OCI-LY3 (cell line): ENCODE results near the gene SEPHS1.

Experiments
- H2AFZ ChIP-seq: fragments of 200-600, 300-600 bp; shearing (Covaris generic); 2 replicates; pipeline ENCODE4 v1.6.0; 2014; ENCODE audit warnings: antibody characterized with exemption, low read depth, low read length
- H3K27ac ChIP-seq: fragments of 200-600, 300-600 bp; sonication (generic); 2 replicates; pipeline ENCODE4 v1.5.1; 2014; ENCODE audit warnings: mild to moderate bottlenecking, low read length, moderate library complexity, mixed read lengths
- H3K27me3 ChIP-seq: fragments of 200-600, 300-600 bp; sonication (generic); 2 replicates; pipeline ENCODE4 v1.6.1; 2014; ENCODE audit warnings: low read depth, low read length, mixed read lengths
- H3K36me3 ChIP-seq: fragments of 200-600, 300-600 bp; sonication (generic); replicated peaks from 2 replicates; pipeline ENCODE3; 2014; ENCODE audit warnings: low read depth, low read length, mixed read lengths
- H3K4me1 ChIP-seq: fragments of 300-600, 200-600 bp; sonication (generic); 2 replicates; pipeline ENCODE4 v1.6.1; 2014; ENCODE audit warnings: low read length, mixed read lengths
- H3K4me2 ChIP-seq: fragments of 200-600, 300-600 bp; sonication (generic); 2 replicates; pipeline ENCODE4 v1.6.1; 2014; ENCODE audit warnings: low read length, mixed read lengths
- H3K4me3 ChIP-seq: fragments of 300-600, 200-600 bp; sonication (generic); 2 replicates; pipeline ENCODE4 v1.5.1; 2014; ENCODE audit warnings: antibody characterized with exemption, mild to moderate bottlenecking, low read length, moderate library complexity
- H3K79me2 ChIP-seq: fragments of 300-600, 200-600 bp; shearing (Covaris generic); 2 replicates; pipeline ENCODE4 v1.6.1; 2014; ENCODE audit warnings: mild to moderate bottlenecking, low read length, mixed read lengths
- H3K9ac ChIP-seq: fragments of 300-600, 200-600 bp; shearing (Covaris generic); 2 replicates; pipeline ENCODE4 v1.6.0; 2014; ENCODE audit warnings: mild to moderate bottlenecking, low read length, moderate library complexity
- H3K9me3 ChIP-seq: fragments of 200-600, 300-600 bp; shearing (Covaris generic); 2 replicates; pipeline ENCODE4 v1.6.1; 2014; ENCODE audit warnings: low read length, mixed read lengths; ENCODE audit not compliant: insufficient read depth
- H4K20me1 ChIP-seq: fragments of 200-600, 300-600 bp; sonication (generic); 2 replicates; pipeline ENCODE4 v1.6.1; 2016; ENCODE audit warnings: low read length, mixed read lengths; ENCODE audit not compliant: insufficient read depth
- EZH2phosphoT487 ChIP-seq: fragments of 200-600 bp; shearing (Covaris generic); IDR thresholded peaks from 2 replicates; pipeline ENCODE4 v1.6.1; 2018; ENCODE audit warnings: antibody characterized with exemption, mixed run types, low read depth
- TF ChIP-seq, protein P1 (sequence below): fragments of 200-600, 300-600 bp; sonication (generic); IDR thresholded peaks from 2 replicates; pipeline ENCODE4 v1.5.1; 2014; ENCODE audit warnings: antibody characterized with exemption, low read length, low read depth

SEPHS1 gene

DNA sequence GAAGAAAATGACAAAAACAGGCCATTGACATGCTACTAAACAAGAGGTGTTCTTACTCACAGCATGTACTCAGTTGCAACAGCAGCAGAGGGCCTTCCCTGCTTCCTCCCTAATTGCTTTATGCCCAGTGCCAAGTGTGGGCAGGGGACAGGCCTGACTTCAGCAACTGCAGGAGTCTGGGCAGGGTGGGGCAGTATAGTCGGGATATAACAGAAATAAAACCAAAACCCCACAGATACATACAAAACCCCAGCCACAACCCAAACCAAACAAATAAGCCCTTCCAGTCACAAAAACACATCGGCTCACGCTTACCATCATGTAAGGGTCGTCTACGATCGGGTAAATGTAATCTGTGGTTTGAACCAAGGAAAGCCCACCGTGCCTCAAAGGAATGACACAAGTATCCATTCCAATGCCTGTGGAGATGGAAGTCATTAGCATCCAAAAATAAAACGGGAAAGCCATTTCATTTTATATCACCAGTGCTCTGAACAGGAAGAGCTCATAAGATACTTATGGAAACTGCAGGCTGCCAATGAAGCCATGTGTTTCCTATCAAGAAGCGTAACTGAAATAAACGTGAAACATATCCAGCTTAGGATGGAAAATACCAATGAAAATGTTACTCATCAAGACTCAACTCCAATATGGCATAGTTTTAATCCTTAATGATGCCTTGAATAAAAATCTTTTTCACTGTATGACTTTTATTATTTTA, 9.5 kb downstream of the SEPHS1 start:
- H3K4me3 ChIP-seq: no peak overlapping the region; the same call in 1 of the 2 replicates
- peaks cover 81% of the 10 kb centered on the region for H3K79me2 ChIP-seq
- H4K20me1 ChIP-seq: no peaks in the 10 kb centered on the region
- H3K9ac ChIP-seq: peak overlapping the region; percentile 67; the same call in 1 of the 2 replicates
- peak overlapping the region; percentile 95 for H3K27ac ChIP-seq
- peaks cover 58% of the 10 kb centered on the region for H3K36me3 ChIP-seq
- no peaks in the 10 kb centered on the region for H3K27me3 ChIP-seq
- H3K4me1 ChIP-seq: peaks cover 72% of the 10 kb centered on the region
- H2AFZ ChIP-seq: no peak overlapping the region
- H3K4me2 ChIP-seq: peak overlapping the region; percentile 68
- TF ChIP-seq, protein P1, sequence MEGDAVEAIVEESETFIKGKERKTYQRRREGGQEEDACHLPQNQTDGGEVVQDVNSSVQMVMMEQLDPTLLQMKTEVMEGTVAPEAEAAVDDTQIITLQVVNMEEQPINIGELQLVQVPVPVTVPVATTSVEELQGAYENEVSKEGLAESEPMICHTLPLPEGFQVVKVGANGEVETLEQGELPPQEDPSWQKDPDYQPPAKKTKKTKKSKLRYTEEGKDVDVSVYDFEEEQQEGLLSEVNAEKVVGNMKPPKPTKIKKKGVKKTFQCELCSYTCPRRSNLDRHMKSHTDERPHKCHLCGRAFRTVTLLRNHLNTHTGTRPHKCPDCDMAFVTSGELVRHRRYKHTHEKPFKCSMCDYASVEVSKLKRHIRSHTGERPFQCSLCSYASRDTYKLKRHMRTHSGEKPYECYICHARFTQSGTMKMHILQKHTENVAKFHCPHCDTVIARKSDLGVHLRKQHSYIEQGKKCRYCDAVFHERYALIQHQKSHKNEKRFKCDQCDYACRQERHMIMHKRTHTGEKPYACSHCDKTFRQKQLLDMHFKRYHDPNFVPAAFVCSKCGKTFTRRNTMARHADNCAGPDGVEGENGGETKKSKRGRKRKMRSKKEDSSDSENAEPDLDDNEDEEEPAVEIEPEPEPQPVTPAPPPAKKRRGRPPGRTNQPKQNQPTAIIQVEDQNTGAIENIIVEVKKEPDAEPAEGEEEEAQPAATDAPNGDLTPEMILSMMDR: no peak
- TF ChIP-seq EZH2phosphoT487: no peak
- H3K9me3 ChIP-seq: no peaks in the 10 kb centered on the region

DNA sequence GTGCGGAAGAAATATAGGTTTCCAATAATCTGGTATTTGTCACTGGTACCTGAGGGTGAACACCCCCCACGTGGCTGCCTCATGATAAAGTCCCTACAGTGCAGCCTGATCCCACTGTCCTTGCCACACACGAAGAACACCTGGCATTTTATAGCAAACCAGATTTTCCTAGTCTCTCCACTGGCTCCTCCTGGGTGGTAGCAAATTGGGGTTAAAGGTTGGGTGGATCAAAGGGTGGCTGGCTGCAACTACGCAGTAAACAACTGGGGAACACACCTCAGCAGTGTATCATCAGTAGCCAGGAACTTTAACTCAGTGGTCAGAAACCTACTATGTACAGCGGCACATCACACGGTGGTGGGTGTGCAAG, 10.3 kb downstream of the SEPHS1 start:
- no peaks in the 10 kb centered on the region for H3K27me3 ChIP-seq
- peak overlapping the region; percentile 6; the same call in 1 of the 2 replicates for H3K4me3 ChIP-seq
- no peaks in the 10 kb centered on the region for H3K9me3 ChIP-seq
- no peak overlapping the region for H2AFZ ChIP-seq
- H3K4me1 ChIP-seq: peaks cover 72% of the 10 kb centered on the region
- TF ChIP-seq, protein P1: no peak
- no peak for TF ChIP-seq EZH2phosphoT487
- H3K27ac ChIP-seq: peak overlapping the region; percentile 95
- H4K20me1 ChIP-seq: no peaks in the 10 kb centered on the region
- H3K9ac ChIP-seq: peak overlapping the region; percentile 35; the same call in 1 of the 2 replicates
- peaks cover 53% of the 10 kb centered on the region for H3K36me3 ChIP-seq
- H3K79me2 ChIP-seq: peaks cover 73% of the 10 kb centered on the region
- peak overlapping the region; percentile 68; the same call in 1 of the 2 replicates for H3K4me2 ChIP-seq

DNA sequence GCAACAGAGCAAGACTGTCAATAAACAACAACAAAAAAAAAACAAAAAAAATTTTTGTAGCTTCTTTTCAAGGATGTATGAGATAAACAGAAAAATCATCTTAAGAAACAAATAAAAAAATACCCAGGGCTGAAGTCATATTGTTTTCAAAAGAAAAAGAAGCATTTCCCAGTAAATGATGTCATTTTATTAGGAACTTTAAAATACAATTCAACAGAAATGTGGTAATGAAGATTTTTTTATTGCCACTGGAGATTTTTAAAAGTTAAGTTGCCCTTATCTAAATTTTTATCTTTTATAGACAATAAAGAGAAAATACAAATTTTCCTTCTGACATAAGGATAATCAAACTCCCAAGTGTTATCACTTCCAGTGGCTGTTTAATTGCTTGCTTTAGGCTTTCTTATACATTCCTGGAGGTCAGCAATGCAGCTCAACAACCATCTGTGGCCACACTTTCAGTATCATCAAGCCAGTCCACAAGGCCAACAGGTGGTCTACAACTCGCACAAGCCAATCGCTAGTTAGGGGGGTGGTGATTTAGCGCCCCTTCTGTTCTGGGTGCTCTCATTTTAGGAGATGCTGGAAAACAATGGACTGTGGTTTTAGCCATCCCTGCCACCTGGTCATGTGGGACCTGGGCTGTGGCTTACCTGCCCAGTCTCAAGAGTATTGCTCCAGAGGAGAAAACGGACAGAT, 10.8 kb downstream of the SEPHS1 start:
- no peak overlapping the region for H2AFZ ChIP-seq
- no peak overlapping the region for H3K9ac ChIP-seq
- no peaks in the 10 kb centered on the region for H4K20me1 ChIP-seq
- H3K4me2 ChIP-seq: no peak overlapping the region
- no peak overlapping the region for H3K4me3 ChIP-seq
- peaks cover 53% of the 10 kb centered on the region for H3K36me3 ChIP-seq
- no peaks in the 10 kb centered on the region for H3K9me3 ChIP-seq
- no peaks in the 10 kb centered on the region for H3K27me3 ChIP-seq
- peak overlapping the region; percentile 95 for H3K27ac ChIP-seq
- no peak for TF ChIP-seq EZH2phosphoT487
- TF ChIP-seq, protein P1: no peak
- peaks cover 72% of the 10 kb centered on the region for H3K4me1 ChIP-seq
- peaks cover 68% of the 10 kb centered on the region for H3K79me2 ChIP-seq

DNA sequence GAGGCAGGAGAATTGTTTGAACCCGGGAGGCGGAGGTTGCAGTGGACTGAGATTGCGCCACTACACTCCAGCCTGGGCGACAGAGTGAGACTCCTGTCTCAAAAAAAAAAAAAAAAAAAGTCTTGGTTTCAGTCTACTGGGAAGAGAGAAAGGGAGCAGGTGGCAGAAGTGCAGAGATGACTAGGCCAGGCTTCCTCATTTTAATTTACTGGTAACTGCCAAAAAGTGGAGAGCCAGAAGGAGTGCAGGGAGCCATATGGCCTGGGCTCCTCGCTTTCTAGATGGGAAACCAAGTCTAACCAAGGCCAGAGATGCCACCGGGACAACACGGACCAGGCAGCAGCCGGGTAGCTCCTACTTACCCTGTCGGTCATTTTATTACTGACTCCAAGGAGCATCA, 12.2 kb downstream of the SEPHS1 start:
- no peaks in the 10 kb centered on the region for H3K27me3 ChIP-seq
- H3K9me3 ChIP-seq: no peaks in the 10 kb centered on the region
- H3K36me3 ChIP-seq: peaks cover 61% of the 10 kb centered on the region
- peak overlapping the region; percentile 55 for H3K4me3 ChIP-seq
- TF ChIP-seq, protein P1: no peak
- no peak for TF ChIP-seq EZH2phosphoT487
- H4K20me1 ChIP-seq: no peaks in the 10 kb centered on the region
- H3K79me2 ChIP-seq: peaks cover 60% of the 10 kb centered on the region
- no peak overlapping the region for H2AFZ ChIP-seq
- peak overlapping the region; percentile 79 for H3K4me2 ChIP-seq
- H3K27ac ChIP-seq: peak overlapping the region; percentile 95
- H3K4me1 ChIP-seq: peaks cover 62% of the 10 kb centered on the region
- H3K9ac ChIP-seq: peak overlapping the region; percentile 70
